NCI-H460 (cell line): ENCODE data around the gene SLC12A3. TPM values are rescaled to one million over a fixed set of nuclear protein-coding genes. Genes with fewer than 3 reads are reported as not detected.
"Not testable (repeated sequence)": the region's sequence is repeated elsewhere in the genome, so short reads cannot be mapped to it uniquely, and the experiment has no call there.

ENCODE experiments used
- DNase-seq: peaks from one replicate; pipeline ENCODE4 v3.0.0-alpha.2; 2016; ENCODE audit warnings: low read depth; ENCODE audit errors: extremely low read depth
- total RNA-seq: library from RNA; depleted of rRNA; stranded (reverse); fragments of >200 nt; shearing (Covaris generic); gene quantifications from 2 replicates; pipeline ENCODE4 v1.2.3, GENCODE V29; 2014

Gene SLC12A3
- total RNA-seq, 1 experiment from 2014 or later = not detected

DNA sequence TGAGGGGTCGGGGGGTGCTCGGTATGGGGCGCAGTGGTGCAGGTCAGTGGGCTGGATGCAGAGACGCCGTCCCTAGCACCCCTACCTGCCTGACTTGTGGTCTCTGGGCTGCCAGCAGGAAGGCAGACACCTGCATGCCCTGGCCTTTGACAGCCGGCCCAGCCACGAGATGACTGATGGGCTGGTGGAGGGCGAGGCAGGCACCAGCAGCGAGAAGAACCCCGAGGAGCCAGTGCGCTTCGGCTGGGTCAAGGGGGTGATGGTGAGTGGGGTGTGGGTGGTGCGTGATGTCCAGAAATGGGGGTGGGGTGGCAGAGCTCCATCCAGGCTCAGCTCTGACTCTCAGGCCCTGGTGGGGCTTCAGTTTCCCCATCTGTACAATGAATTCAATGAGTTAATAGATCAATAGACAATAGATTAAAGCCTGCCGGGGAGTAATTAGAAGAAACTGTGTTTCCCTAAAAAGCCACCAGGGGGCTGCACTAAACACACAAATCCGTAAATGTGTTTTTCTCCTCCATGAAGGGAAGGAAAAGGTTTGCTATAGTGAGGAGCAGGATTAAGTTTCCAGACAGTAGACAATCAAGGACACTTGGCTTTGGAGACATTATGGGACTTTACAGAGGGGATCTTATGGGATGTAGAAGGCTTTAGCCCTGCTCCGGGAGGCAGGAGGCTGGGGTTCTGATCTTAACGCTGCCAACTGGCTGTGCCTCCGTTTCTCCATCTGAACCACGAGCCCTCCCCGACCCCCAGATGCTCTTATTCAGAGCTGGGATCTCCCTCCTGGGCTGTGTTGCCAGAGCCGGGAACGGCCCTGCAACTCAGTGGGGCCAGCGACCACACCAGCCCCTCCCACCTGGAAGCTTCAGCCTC lies 2.2 kb downstream of the SLC12A3 start:
- peak; percentile 67 for DNase-seq

DNA sequence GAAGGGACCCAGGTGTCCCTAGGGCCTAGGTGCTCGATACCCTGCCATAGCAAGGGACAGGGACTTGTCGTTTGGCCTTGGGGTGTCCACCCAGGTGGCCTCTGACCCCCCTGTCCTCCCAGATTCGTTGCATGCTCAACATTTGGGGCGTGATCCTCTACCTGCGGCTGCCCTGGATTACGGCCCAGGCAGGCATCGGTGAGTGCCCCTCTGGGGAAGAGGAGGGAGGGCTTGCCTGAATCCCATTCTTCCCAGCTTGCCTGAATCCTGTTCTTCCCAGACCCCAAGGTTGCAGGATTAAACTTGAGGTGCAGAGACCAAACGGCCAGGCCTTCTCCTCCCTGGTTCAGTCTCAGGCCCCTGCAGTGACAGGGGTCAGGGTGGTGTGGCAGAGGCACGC lies 3.2 kb downstream of the SLC12A3 start:
- no peak for DNase-seq

DNA sequence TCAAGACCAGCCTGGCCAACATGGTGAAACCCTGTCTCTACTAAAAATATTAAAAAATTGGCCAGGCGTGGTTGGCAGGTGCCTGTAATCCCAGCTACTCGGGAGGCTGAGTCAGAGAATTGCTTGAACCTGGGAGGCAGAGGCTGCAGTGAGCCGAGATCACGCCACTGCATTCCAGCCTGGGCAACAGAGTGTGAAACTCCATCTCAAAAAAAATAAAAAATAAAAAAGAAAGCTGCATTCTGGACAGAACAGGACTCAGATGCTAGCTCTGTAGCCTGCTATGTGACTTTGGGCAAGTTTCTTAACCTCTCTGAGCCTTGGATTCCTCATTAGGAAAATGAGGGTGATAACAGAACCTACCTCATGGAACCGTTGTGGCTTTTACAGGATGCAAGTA lies 3.8 kb downstream of the SLC12A3 start:
- not testable (repeated sequence) for DNase-seq

- DNase-seq = peak; percentile 28
Observed at GRCh38 chr16:56869513-56870275, 4.7 kb downstream of the SLC12A3 start.

- no peak for DNase-seq
Observed at GRCh38 chr16:56870276-56870888, 5.4 kb downstream of the SLC12A3 start.

DNA sequence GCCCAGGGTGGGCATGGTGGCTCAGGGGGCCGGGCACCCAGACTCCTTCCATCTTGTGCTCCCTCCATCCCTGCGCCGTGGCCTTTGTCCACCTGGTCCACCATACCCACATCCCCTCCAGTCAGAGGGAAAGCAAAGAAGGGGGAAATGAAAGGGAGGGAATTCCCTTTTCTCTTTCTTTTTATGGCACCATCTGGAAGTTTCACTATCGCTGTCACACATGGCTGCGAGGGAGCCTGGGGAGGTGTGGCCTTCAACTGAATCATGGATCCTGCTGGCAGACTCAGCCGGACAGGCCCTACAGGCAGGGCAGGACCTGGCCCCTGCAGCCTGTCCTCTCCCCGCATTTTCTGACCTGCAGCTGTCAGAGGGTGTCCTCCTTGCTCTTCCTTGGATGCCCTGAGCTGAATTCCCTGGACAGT lies 6.2 kb downstream of the SLC12A3 start:
- DNase-seq = no peak

DNA sequence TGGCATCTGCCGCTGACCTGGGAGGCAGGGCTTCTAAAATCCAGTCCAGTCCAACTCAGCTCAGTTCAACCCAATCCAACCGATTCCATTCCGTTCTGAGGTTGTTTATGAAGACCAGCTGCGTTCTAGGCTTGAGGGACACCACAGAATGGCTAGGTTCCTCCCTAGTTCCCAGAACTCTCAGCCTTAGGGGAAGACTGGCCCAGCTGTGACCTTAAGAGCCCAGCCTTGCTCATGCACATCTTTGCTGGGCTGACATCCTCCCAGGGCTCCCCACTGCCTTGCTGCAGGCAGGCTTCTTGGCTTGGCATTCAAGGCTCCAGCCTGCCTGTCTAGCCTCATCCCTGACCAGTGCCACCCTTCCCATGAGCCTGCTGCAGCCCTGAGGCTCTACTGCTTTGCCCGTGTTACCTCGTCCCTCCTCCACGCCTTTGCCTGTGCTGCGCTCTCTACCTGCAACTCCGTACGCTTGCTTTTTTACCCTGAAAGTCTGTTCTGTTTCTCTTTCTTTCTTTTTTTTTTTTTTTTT lies 7.9 kb downstream of the SLC12A3 start:
- no peak for DNase-seq

- no peak for DNase-seq
Observed at GRCh38 chr16:56874800-56875199, 9.8 kb downstream of the SLC12A3 start.

- DNase-seq = no peak
Observed at GRCh38 chr16:56876048-56876447, 11.0 kb downstream of the SLC12A3 start.

DNA sequence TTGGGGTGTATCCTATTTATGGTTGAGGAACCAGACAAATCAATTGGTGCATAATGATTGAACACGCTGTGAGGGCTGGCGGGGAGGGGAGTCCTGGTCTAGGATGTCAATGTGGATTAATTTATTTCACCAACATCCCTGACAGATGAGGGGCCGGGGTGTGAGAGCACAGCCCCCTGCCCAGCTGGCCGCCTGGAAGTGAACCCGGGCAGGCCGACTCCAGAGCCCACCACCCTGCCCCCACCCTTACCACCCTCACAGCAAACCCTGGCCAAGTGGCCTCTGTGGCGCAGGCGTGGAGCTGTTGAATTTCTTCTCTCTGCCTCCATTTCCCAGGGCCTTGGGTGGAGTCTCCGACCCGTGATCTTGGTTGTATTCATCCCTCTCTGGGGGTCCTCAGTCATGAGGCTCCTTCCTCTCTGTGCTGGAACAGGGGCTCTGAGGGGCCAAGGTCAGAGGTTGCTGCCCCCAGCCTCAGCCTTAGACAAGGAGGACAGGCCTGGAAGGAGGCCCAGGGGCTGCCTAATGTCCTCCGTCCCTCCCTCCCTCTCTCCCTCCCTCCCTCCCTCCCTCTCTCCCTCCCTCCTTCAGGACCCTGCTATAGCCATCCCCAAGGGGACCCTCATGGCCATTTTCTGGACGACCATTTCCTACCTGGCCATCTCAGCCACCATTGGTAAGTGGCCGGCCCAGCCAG lies 12.6 kb downstream of the SLC12A3 start:
- DNase-seq = no peak

GRCh38 chr16:56878282-56878854 lies 13.4 kb downstream of the SLC12A3 start:
- no peak for DNase-seq

DNA sequence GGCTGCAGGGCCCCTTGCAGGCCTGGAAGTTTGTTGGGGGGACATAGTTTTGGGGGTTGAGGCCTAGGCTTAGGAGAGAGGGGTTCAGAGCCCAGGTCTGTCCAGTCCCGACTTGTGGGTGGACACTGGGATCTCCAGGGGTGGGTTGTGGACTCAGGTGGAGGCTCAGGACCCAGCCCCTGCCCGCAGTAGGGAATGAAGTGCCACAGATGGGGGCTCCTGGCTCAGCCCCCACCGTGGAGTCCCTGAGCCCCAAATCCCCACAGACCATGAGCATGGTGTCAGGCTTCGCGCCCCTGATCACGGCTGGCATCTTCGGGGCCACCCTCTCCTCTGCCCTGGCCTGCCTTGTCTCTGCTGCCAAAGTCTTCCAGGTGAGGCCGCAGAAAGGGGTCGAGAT lies 14.3 kb downstream of the SLC12A3 start:
- no peak for DNase-seq

DNA sequence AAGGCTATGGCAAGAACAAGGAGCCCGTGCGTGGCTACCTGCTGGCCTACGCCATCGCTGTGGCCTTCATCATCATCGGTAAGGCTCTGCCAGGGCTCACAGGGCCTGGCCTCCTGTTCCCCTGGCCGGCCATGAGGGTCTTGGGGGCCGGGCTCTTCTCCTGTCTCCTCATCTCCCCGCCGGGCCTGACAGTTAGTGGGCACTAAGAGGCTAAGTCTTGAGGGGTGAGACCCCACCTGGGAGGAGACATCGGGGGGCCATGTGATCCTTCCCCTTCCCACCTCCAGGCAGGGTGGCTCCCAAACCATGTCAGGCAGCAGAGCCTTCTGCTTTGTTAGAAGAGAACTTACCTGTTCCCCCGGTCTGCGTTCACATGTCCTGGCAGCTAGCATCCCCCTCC lies 15.2 kb downstream of the SLC12A3 start:
- DNase-seq = no peak

- DNase-seq = no peak
Observed at GRCh38 chr16:56880685-56881084, 15.7 kb downstream of the SLC12A3 start.

DNA sequence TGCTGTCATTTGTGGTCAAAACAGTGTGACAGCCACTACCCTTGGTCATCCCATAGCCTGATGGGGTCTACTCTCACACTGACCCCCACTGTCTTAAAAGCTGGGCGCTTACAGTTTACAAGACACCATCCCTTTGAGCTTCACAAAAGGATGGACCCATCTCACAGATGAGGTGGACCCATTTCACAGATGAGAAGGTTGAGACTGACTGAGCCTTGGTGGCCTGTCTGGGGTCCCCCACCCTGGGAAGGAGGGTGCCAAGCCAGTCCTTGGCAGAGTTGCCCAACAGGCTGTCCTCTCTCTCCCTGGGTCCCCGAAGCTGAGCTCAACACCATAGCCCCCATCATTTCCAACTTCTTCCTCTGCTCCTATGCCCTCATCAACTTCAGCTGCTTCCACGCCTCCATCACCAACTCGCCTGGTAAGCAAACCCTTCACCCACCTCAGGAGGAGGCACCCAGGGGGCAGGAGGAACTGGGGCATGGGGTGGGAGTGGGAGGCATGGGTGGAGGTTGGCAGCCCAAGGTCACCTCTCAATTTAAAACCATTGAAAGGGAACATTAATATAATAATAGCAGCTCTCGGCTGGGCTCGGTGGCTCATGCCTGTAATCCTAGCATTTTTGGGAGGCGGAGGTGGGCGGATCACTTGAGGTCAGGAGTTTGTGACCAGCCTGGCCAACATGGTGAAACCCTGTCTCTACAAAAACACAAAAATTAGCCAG lies 17.2 kb downstream of the SLC12A3 start:
- no peak for DNase-seq

GRCh38 chr16:56883586-56883985 lies 18.6 kb downstream of the SLC12A3 start:
- DNase-seq = no peak

DNA sequence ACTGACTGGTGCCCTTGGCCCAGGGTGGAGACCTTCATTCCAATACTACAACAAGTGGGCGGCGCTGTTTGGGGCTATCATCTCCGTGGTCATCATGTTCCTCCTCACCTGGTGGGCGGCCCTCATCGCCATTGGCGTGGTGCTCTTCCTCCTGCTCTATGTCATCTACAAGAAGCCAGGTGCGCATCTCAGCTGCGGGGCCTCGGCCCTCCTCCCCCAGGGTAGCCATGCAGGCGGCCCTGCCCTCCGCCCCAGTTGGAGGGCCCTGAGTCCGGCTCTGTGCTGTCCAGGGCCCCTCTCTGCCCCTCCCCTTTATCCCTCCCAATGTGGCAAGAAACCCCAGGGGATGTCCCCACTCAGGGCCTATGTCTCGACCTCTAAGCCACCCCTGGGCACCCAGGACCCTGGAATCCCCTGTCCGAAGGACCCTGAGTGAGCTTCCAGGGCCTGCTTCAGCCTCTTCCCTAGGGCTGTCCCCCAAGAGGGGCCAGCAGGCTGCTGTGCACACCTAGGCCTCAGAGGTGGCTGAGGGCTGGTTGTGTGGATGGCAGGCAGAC lies 19.1 kb downstream of the SLC12A3 start:
- DNase-seq = no peak

DNA sequence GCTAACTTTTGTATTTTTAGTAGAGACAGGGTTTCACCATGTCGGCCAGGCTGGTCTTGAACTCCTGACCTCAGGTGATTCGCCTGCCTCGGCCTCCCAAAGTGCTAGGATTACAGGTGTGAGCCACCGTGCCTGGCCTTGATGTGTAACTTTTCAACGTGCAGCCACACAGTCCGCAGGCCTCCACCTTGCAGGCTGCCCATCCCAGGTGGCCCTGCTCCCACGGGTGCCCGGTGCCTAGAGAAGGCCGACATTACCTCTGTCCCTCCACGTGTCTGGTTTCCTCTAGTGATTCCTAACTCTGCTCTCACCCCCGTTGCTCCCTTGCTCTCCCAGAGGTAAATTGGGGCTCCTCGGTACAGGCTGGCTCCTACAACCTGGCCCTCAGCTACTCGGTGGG lies 19.9 kb downstream of the SLC12A3 start:
- not testable (repeated sequence) for DNase-seq

DNA sequence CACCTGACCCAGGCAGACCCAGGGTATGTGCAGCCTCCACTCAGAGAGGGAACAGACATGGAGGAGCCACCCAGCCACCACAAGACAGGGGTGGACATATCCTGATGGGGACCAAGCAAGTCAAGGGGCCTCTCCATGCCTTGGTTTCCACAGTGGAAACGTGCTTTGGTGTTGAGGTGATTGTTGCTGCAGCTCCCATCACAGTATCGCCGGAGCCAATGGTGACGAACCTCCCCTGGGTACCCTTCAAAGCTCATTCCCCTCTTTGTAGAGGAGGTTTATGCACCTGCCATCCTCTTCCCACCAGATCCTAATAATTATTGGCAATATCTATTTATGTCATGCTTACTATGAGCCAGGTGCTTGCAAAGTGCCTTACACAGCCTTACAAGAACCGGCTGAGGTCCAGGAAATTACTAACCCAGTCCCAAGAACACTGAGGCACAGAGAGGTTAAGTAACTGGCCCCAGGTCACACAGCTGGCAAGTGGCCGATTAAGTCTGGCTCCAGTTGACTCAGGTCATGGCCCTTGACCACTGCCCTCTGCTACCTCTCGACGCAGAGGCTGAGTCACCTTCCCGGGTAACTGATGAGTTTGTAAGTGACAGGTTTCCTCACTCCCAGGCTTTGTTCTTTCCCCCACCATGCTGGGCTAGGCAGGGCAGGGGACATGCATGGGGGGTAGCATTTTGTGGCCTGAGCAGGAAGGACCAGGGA lies 20.6 kb downstream of the SLC12A3 start:
- DNase-seq = no peak
